Spleen (tissue), 7 donors: ENCODE data around the gene KCNF1.

Source experiments
- CTCF ChIP-seq, 11 experiments: fragments of 200-600 bp in 7 of 11; fragments of 450-650 bp in 4 of 11; sonication (generic) in 4 of 11; IDR thresholded peaks in 8 of 11; conservative IDR thresholded peaks in 3 of 11; 1 replicate in 7 of 11; 2 replicates in 4 of 11; pipeline versions ENCODE4 v1.4.0 to v1.8.0; 2016 to 2021; ENCODE audit warnings: antibody characterized with exemption in 11 of 11, inconsistent platforms in 4 of 11, mild to moderate bottlenecking in 1 of 11
- POLR2A ChIP-seq, 3 donors: fragments of 450-650 bp; IDR thresholded peaks; one replicate each; pipeline ENCODE4 v1.5.1; 2017; ENCODE audit warnings: antibody characterized with exemption in 3 of 3, mild to moderate bottlenecking in 1 of 3
- POLR2AphosphoS5 ChIP-seq, 3 donors: sonication (generic); formaldehyde crosslinking; IDR thresholded peaks; one replicate each; pipeline ENCODE4 v1.5.1; 2017; ENCODE audit warnings: antibody characterized with exemption in 3 of 3
- donor health status: DM: no; HTN: no; CAD: no; lungs with moderate emphysema.
- donor health status: DM: no; HTN: no; CAD: no.
- donor health status: DM: no; HTN: no; CAD: no.

- TF ChIP-seq POLR2A (IDR thresholded peaks at IDR 0.05), result no peak
- TF ChIP-seq CTCF (IDR thresholded peaks at IDR 0.05 in 8 of 11, conservative IDR thresholded peaks at IDR 0.05 in 3 of 11), result no peak
- TF ChIP-seq POLR2AphosphoS5 (IDR thresholded peaks at IDR 0.05), result no peak
Observed at GRCh38 chr2:10867692-10868420, 43.9 kb upstream of the KCNF1 start.
